AG09319 (cell line): ENCODE results near the gene EIF4A3.

Source experiments
- DNase-seq: peaks from one replicate; pipeline ENCODE4 v3.0.0-alpha.2; 2010; ENCODE audit warnings: low read depth; ENCODE audit errors: extremely low read depth
- TF ChIP-seq, protein P1 (sequence below): IDR thresholded peaks from 2 replicates; pipeline ENCODE4 v1.5.1; 2011; ENCODE audit warnings: low read depth, mild to moderate bottlenecking, inconsistent platforms, low read length, moderate library complexity

Gene EIF4A3

DNA sequence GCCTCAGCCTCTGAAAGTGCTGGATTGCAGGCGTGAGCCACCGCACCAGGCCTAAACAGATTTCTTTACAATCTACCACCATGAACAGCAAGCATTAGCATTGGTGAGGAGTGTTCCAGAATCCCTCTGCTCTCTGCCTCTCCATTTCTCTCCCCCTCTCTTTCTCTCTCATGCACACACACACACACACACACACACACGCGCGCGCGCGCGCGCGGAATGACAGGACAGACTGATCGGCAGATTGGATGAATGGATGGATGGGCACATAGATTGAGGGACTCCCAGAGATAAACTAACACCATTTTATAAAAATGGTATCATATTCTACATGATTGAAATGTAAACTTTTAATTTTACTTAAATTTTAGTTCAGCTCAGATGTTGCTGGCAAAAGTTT lies 26.2 kb upstream of the EIF4A3 start:
- TF ChIP-seq, protein P1, sequence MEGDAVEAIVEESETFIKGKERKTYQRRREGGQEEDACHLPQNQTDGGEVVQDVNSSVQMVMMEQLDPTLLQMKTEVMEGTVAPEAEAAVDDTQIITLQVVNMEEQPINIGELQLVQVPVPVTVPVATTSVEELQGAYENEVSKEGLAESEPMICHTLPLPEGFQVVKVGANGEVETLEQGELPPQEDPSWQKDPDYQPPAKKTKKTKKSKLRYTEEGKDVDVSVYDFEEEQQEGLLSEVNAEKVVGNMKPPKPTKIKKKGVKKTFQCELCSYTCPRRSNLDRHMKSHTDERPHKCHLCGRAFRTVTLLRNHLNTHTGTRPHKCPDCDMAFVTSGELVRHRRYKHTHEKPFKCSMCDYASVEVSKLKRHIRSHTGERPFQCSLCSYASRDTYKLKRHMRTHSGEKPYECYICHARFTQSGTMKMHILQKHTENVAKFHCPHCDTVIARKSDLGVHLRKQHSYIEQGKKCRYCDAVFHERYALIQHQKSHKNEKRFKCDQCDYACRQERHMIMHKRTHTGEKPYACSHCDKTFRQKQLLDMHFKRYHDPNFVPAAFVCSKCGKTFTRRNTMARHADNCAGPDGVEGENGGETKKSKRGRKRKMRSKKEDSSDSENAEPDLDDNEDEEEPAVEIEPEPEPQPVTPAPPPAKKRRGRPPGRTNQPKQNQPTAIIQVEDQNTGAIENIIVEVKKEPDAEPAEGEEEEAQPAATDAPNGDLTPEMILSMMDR = no peak
- DNase-seq = no peak

DNA sequence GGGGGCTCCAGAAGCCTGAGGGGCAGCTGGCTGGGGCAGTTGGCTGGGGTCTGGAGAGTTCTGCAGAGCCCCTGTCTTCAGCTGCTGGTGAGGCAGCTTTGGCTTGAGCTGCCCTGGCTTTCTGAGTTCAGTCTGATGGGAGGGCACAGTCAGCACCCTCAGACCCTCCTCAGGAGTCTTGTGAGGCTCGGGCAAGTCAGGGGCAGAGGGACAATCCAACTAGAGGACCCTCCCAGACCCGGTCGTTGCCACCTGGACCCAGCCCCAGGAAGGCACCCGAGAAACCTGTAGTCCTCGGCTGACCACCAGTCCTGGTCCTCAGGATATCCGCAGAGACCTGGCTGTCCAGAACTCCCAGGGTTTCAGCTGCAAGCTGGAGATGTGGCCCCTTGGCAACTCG lies 24.8 kb upstream of the EIF4A3 start:
- TF ChIP-seq, protein P1 = no peak
- no peak for DNase-seq

DNA sequence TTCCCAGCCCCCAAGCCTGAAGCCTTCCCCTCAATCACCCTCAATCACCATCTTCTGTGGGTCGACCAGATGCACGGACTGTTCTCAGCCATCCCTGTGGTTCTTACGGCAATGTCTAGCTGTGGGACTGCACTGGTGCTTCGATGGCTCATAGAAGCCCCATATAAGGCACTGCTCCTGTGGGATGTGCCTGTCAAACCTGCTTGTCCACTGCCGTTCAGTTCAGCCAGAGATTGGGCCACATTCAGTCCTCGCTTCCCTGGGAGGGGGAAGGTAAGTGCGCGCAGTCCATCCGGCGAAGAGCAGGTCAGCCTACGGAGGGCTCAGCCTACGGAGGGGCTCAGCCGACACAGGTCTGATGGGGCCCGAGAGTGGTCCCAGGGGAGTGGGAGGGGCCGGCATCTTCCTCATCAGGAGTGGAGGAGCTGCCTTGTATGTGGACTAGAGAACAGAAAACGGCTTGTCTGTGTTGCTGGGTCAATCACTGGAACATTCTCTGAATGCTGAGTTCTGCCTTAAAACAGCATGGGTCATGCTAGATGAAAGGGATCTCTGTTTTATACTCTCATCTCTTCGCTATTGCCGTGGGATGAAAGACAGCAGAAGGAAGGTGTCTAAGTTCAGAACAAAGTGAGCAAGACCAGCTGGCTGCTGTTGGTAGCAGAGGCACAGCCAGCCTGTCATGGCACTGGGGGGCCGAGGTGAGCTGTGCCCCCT lies 23.0 kb upstream of the EIF4A3 start, which contains the start of gene CARD14:
TSS of gene CARD14 (plus strand) at position 247 of the 717 bp plus-strand sequence. CDS start 11,409 bp downstream, outside the sequence.
- DNase-seq = no peak

DNA sequence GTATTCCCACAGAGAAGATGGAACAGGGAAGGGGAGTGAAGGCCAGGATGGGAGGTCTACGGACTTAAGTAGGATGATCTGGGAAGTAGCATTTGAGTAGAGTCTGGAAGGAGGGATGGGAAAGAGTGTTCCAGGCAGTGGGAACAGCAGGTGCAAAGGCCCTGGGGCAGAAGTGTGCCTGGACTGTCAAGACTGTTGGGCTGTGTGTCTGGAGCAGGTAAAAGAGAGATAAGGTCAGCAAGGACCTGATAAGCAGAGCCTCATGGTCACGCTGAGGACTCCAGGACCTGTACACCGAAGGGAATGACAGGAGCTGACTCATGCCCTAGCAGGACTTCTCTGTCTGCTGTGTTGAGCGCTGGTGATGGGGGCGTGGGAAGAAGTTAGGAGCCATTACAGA lies 22.2 kb upstream of the EIF4A3 start:
- TF ChIP-seq, protein P1 = no peak
- no peak for DNase-seq

More for the DNA sequence above, 23.0 kb upstream of the EIF4A3 start, which contains the start of gene CARD14:
- TF ChIP-seq, protein P1 = no peak

DNA sequence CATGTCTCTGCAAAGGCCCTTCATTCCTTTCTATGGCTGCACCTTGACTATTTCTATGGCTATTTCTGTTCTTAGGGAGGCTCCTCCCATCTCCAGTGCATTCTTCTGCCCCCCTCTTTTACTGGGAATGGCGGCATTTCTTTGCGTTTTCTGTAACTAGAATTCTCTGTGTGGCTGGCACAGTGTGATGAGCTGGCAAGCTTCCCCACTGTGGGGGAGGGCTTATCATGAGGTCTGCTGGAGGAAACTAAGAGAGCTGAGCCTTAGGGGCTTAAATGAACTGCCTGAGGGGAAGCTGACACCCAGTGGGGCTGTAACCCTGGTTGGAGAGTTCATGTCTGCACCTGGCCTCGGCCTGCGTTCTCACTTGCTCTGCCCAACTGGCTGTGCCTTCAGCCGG lies 21.4 kb upstream of the EIF4A3 start:
- no peak for DNase-seq
- TF ChIP-seq, protein P1 = no peak

DNA sequence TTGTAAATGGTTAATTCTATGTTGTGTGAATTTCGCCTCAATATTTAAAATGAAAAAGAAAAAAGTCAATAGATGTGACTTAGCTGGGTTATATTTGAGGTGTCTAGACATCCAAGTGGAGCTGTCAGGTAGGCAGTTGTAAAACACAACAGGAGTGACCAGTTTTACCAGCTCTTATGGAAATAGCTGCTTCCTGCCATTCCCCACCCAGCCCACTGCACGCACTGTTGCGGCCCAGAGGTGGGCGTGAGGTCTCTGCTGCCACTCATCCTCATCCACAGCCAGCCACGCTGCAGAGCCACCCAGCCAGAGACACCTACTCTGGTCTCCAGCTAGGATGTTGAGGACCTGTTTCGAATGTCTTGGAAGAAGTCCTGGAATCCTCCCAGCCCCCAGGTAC lies 19.5 kb upstream of the EIF4A3 start:
- DNase-seq = no peak
- TF ChIP-seq, protein P1 = no peak

DNA sequence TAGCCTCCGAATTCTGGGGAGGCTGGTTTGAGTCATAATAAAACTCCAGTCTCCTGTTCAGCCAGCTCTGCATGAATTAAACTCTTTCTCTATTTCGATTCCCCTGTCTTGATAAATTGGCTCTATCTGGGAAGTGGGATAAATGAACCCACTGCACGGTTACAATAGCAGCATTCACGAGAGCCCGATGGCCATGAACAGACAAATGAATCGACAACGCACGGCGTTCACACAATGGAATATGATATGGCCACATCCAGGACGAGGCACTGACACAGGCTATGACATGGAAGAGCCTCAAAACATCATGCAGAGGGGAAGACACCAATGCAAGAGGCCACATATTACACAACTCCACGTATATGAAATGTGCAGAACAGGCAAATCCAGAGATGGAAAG lies 17.3 kb upstream of the EIF4A3 start:
- DNase-seq = no peak
- TF ChIP-seq, protein P1 = no peak
